BE2C (cell line): ENCODE data around the gene LCOR.
A peak's percentile ranks its signal among the peaks of the same experiment; 100 is the strongest.

ENCODE experiments used
- DNase-seq: peaks from one replicate; pipeline ENCODE4 v3.0.0-alpha.2; 2020
- H3K27me3 ChIP-seq: fragments of 250-450 bp; sonication (Bioruptor Pico); 2 replicates; pipeline ENCODE4 v1.5.1; 2020; ENCODE audit warnings: mild to moderate bottlenecking
- H3K36me3 ChIP-seq: fragments of 250-450 bp; sonication (Bioruptor Pico); 2 replicates; pipeline ENCODE4 v1.5.1; 2020; ENCODE audit warnings: mild to moderate bottlenecking
- H3K4me1 ChIP-seq: fragments of 250-450 bp; sonication (Bioruptor Pico); 2 replicates; pipeline ENCODE4 v1.5.1; 2020
- H3K4me3 ChIP-seq: 2 replicates; pipeline ENCODE4 v1.5.1; 2011; ENCODE audit warnings: low read depth, low read length
- H3K9me3 ChIP-seq: fragments of 250-450 bp; sonication (Bioruptor Pico); 2 replicates; pipeline ENCODE4 v1.5.1; 2020
- TF ChIP-seq, protein P1 (sequence below): IDR thresholded peaks from 2 replicates; pipeline ENCODE4 v1.5.1; 2012; ENCODE audit warnings: mild to moderate bottlenecking, low read depth, low read length

The LCOR gene

DNA sequence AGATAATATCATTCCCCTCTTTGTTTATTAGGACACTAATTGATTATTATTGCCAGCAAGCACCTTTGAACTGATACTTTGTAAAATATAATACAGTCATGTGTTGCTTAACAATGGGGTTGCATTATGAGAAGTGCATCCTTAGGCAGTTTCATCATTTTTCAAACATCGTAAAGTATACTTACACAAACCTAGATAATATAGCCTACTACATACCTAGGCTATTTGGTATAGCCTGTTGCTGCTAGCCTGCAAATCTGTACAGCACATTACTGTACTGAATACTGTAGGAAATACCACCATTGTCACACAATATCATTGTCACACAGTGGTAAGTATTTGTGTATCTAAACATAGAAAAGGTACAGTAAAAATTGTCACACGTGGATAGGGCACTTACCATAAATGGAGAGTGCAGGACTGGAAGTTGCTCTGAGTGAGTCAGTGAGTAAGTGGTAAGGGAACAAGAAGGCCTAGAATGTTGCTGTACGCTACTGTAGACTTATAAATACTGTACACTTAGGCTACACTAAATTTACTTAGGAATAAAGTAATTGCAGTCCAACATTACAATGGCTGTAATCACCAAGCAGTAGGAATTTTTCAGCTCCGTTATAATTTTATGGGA, 70.7 kb downstream of the LCOR start:
- Histone ChIP-seq H3K4me3 (no peak overlapping the region), H3K9me3 (no peaks in the 10 kb centered on the region), H3K4me1 (no peaks in the 10 kb centered on the region), H3K36me3 (no peaks in the 10 kb centered on the region), H3K27me3 (no peaks in the 10 kb centered on the region)
- DNase-seq = no peak
- TF ChIP-seq, protein P1, sequence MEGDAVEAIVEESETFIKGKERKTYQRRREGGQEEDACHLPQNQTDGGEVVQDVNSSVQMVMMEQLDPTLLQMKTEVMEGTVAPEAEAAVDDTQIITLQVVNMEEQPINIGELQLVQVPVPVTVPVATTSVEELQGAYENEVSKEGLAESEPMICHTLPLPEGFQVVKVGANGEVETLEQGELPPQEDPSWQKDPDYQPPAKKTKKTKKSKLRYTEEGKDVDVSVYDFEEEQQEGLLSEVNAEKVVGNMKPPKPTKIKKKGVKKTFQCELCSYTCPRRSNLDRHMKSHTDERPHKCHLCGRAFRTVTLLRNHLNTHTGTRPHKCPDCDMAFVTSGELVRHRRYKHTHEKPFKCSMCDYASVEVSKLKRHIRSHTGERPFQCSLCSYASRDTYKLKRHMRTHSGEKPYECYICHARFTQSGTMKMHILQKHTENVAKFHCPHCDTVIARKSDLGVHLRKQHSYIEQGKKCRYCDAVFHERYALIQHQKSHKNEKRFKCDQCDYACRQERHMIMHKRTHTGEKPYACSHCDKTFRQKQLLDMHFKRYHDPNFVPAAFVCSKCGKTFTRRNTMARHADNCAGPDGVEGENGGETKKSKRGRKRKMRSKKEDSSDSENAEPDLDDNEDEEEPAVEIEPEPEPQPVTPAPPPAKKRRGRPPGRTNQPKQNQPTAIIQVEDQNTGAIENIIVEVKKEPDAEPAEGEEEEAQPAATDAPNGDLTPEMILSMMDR = no peak

- no peaks in the 10 kb centered on the region for H3K27me3 ChIP-seq
- TF ChIP-seq, protein P1 = no peak
- H3K4me3 ChIP-seq = no peak overlapping the region
- H3K9me3 ChIP-seq = no peaks in the 10 kb centered on the region
- H3K4me1 ChIP-seq = no peaks in the 10 kb centered on the region
- no peaks in the 10 kb centered on the region for H3K36me3 ChIP-seq
- no peak for DNase-seq
Measured at GRCh38 chr10:96904648-96905047, 72.5 kb downstream of the LCOR start.

- DNase-seq = no peak
- H3K27me3 ChIP-seq = no peaks in the 10 kb centered on the region
- H3K9me3 ChIP-seq = no peaks in the 10 kb centered on the region
- H3K4me1 ChIP-seq = no peaks in the 10 kb centered on the region
- H3K36me3 ChIP-seq = no peaks in the 10 kb centered on the region
- H3K4me3 ChIP-seq = no peak overlapping the region
- TF ChIP-seq, protein P1 = no peak
Measured at GRCh38 chr10:96906864-96907263, 74.8 kb downstream of the LCOR start.

GRCh38 chr10:96910488-96911395, 78.6 kb downstream of the LCOR start:
- no peaks in the 10 kb centered on the region for H3K9me3 ChIP-seq

GRCh38 chr10:96912405-96912804, 80.3 kb downstream of the LCOR start:
- H3K36me3 ChIP-seq = no peaks in the 10 kb centered on the region
- H3K4me1 ChIP-seq = no peaks in the 10 kb centered on the region
- H3K4me3 ChIP-seq = no peak overlapping the region
- DNase-seq = no peak
- no peaks in the 10 kb centered on the region for H3K9me3 ChIP-seq
- no peaks in the 10 kb centered on the region for H3K27me3 ChIP-seq
- TF ChIP-seq, protein P1 = no peak

More at GRCh38 chr10:96910488-96911395, 78.6 kb downstream of the LCOR start:
- peak; percentile 8 for DNase-seq
- no peaks in the 10 kb centered on the region for H3K36me3 ChIP-seq
- H3K4me1 ChIP-seq = no peaks in the 10 kb centered on the region
- H3K27me3 ChIP-seq = no peaks in the 10 kb centered on the region
- H3K4me3 ChIP-seq = no peak overlapping the region
- TF ChIP-seq, protein P1 = peak; percentile 84

DNA sequence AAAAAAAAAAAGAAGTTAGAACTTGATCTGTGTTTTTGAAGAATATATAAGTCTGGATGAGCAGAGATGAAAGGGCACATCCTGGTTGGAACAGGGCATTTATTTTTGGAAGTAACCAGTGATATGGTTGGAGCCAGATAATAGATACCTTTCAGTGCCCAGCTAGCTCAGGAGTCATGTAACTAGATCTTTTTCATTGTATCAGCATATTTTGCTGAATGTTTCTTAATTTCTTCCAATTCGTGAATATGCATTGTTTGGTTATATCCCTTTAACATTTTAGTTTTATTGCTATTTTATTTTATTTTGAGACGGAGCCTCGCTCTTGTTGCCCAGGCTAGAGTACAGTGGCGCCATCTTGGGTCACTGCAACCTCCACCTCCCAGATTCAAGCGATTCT, 81.8 kb downstream of the LCOR start:
- no peaks in the 10 kb centered on the region for H3K36me3 ChIP-seq
- TF ChIP-seq, protein P1 = no peak
- H3K27me3 ChIP-seq = no peaks in the 10 kb centered on the region
- no peak for DNase-seq
- no peaks in the 10 kb centered on the region for H3K4me1 ChIP-seq
- no peaks in the 10 kb centered on the region for H3K9me3 ChIP-seq
- no peak overlapping the region for H3K4me3 ChIP-seq
